SK-N-MC (cell line): ENCODE measurements around the gene BMS1.

Experiments
- EZH2 ChIP-seq: fragments of 200-600 bp; sonication (generic); IDR thresholded peaks from one replicate; pipeline ENCODE4 v1.6.1; 2017; ENCODE audit warnings: antibody characterized with exemption
- POLR2AphosphoS5 ChIP-seq: IDR thresholded peaks from 2 replicates; pipeline ENCODE4 v1.6.1; 2012; ENCODE audit warnings: mild to moderate bottlenecking, low read depth, low read length, borderline replicate concordance

DNA sequence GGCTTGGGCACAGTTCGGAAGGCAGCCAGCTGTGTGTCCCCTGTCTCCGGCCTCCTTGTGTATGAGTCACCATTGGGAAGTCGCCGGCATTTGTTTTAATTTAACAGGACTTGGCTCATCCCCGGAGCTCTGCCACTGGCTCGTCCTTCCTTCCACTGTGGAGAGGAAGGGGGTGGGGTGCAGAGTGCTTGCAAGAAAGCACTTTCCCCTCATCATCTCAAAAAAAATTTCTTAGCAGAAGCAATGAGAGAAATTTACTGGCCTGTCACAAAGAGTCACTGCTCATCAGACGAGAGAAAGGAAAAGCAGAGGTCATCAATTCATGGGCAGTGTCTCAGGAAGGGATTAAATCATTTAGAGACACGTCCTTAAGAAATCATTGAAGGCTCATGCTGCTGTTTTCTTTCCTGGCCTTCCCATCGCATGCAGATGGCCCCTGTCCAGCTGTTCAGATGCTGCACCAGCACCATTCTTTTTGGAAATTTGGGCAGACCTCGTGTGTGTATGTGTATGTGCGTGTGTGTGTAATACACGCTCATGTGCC, 93.3 kb downstream of the BMS1 start:
- no peak for TF ChIP-seq EZH2
- TF ChIP-seq POLR2AphosphoS5, result no peak
